NCI-H2227 (cell line): Measurements from ENCODE around the gene TMEM53.

ENCODE experiments used
- DNase-seq: peaks from one replicate; lab custom pipeline; 2025; ENCODE audit not compliant: unreplicated experiment; lab: John Stamatoyannopoulos, UW

Gene TMEM53

GRCh38 chr1:44631647-44632539, 42.4 kb downstream of the TMEM53 start:
- DNase-seq: peak; percentile 92

GRCh38 chr1:44631333-44631646, 43.0 kb downstream of the TMEM53 start:
- DNase-seq: no peak

- no peak for DNase-seq
These were observed 44.2 kb downstream of the TMEM53 start for GRCh38 chr1:44630116-44630515.

- no peak for DNase-seq
These were observed 45.1 kb downstream of the TMEM53 start for GRCh38 chr1:44628962-44629756.

- DNase-seq: no peak
These were observed 48.9 kb downstream of the TMEM53 start for GRCh38 chr1:44625348-44625747.

- DNase-seq: no peak
These were observed 49.9 kb downstream of the TMEM53 start for GRCh38 chr1:44624268-44624901.

- DNase-seq: peak; percentile 50
These were observed 52.4 kb downstream of the TMEM53 start for GRCh38 chr1:44621841-44622286.

GRCh38 chr1:44620072-44620471, 54.2 kb downstream of the TMEM53 start:
- no peak for DNase-seq

GRCh38 chr1:44619261-44619900, 54.9 kb downstream of the TMEM53 start:
- peak; percentile 29 for DNase-seq

- DNase-seq: no peak
These were observed 56.6 kb downstream of the TMEM53 start for GRCh38 chr1:44617703-44618029.

GRCh38 chr1:44616991-44617702, 57.1 kb downstream of the TMEM53 start:
- no peak for DNase-seq

- no peak for DNase-seq
These were observed 57.8 kb downstream of the TMEM53 start for GRCh38 chr1:44616284-44616990.

GRCh38 chr1:44613941-44614340, 60.3 kb downstream of the TMEM53 start:
- no peak for DNase-seq

GRCh38 chr1:44611866-44612265, 62.4 kb downstream of the TMEM53 start:
- DNase-seq: no peak

GRCh38 chr1:44611419-44611818, 62.9 kb downstream of the TMEM53 start:
- DNase-seq: no peak

- peak; percentile 54 for DNase-seq
These were observed 63.6 kb downstream of the TMEM53 start for GRCh38 chr1:44610527-44611148.

- peak; percentile 60 for DNase-seq
These were observed 64.3 kb downstream of the TMEM53 start for GRCh38 chr1:44609768-44610526.

GRCh38 chr1:44609412-44609767, 64.9 kb downstream of the TMEM53 start:
- peak; percentile 62 for DNase-seq

GRCh38 chr1:44608141-44608540, 66.1 kb downstream of the TMEM53 start:
- no peak for DNase-seq
